ENCODE data around the gene CDK5RAP1.
"Not testable (repeated sequence)": the region's sequence is repeated elsewhere in the genome, so short reads cannot be mapped to it uniquely, and the experiment has no call there.

The CDK5RAP1 gene

GRCh38 chr20:33400812-33401183, 521 bp downstream of the CDK5RAP1 start:
- H3K36me3 ChIP-seq (ENCODE audit: control insufficient read depth in 4 of 4, insufficient read depth in 4 of 4, low read length in 3 of 4): peaks cover 0 to 10% (median 7%) of the 10 kb centered on the region in 4 experiments
- DNase-seq: peak; percentile 36 to 41 (median 38)
- CTCF ChIA-PET: interaction anchor here (1.0 to 1.9 kb wide), 4 partner anchors 11 to 267 kb away, joined by 3 to 10 read pairs (median 4); partner anchors contain the start of gene ACTL10
- 0% methylated on average over 8 of the region's 8 CpGs for WGBS (ENCODE audit: insufficient coverage)
- peak overlapping the region; percentile 55 to 86 for H3K27ac ChIP-seq (ENCODE audit: insufficient read depth in 1 of 2, low read depth in 1 of 2, low read length in 2 of 2, poor library complexity in 1 of 2, severe bottlenecking in 2 of 2)
- H3K27me3 ChIP-seq (replicated peaks in 2 of 5; ENCODE audit: control insufficient read depth in 4 of 5, insufficient read depth in 5 of 5, low read length in 4 of 5): no peaks in the 10 kb centered on the region
- H3K9me3 ChIP-seq (ENCODE audit: control extremely low read depth in 1 of 5, control insufficient read depth in 4 of 5, insufficient read depth in 2 of 5, low read depth in 1 of 5, low read length in 4 of 5): no peaks in the 10 kb centered on the region
- peaks cover 0 to 23% (median 17%) of the 10 kb centered on the region in 4 experiments for H3K4me1 ChIP-seq (ENCODE audit: control extremely low read depth in 1 of 4, control insufficient read depth in 4 of 4, insufficient read depth in 4 of 4, low read length in 3 of 4)
- peak overlapping the region; percentile 89 to 100 (median 97) for H3K4me3 ChIP-seq (ENCODE audit: control insufficient read depth in 1 of 7, extremely low read depth in 1 of 7, insufficient read depth in 4 of 7, low read depth in 2 of 7, low read length in 6 of 7)
- POLR2A ChIA-PET: no interaction called here

GRCh38 chr20:33399924-33400323, 1.4 kb downstream of the CDK5RAP1 start:
- peaks cover 0 to 23% (median 17%) of the 10 kb centered on the region in 4 experiments for H3K4me1 ChIP-seq (ENCODE audit: control extremely low read depth in 1 of 4, control insufficient read depth in 4 of 4, insufficient read depth in 4 of 4, low read length in 3 of 4)
- no peaks in the 10 kb centered on the region for H3K27me3 ChIP-seq (replicated peaks in 2 of 5; ENCODE audit: control insufficient read depth in 4 of 5, insufficient read depth in 5 of 5, low read length in 4 of 5)
- peak overlapping the region in 1 of 2 experiments; percentile 86 for H3K27ac ChIP-seq (ENCODE audit: insufficient read depth in 1 of 2, low read depth in 1 of 2, low read length in 2 of 2, poor library complexity in 1 of 2, severe bottlenecking in 2 of 2)
- WGBS (ENCODE audit: insufficient coverage): 76% methylated on average over 5 of the region's 6 CpGs
- H3K36me3 ChIP-seq (ENCODE audit: control insufficient read depth in 4 of 4, insufficient read depth in 4 of 4, low read length in 3 of 4): peaks cover under 1 to 12% (median 8%) of the 10 kb centered on the region in 4 experiments
- CTCF ChIA-PET: interaction anchor here (1.4 to 1.5 kb wide), 2 partner anchors 254 to 288 kb away, joined by 3 read pairs; no protein-coding TSS in a partner anchor
- DNase-seq: no peak
- peak overlapping the region in 4 of 7 experiments; percentile 91 to 100 (median 98) for H3K4me3 ChIP-seq (ENCODE audit: control insufficient read depth in 1 of 7, extremely low read depth in 1 of 7, insufficient read depth in 4 of 7, low read depth in 2 of 7, low read length in 6 of 7)
- no peaks in the 10 kb centered on the region for H3K9me3 ChIP-seq (ENCODE audit: control extremely low read depth in 1 of 5, control insufficient read depth in 4 of 5, insufficient read depth in 2 of 5, low read depth in 1 of 5, low read length in 4 of 5)
- POLR2A ChIA-PET: no interaction called here

- peaks cover 21 to 48% (median 37%) of the 10 kb centered on the region in 4 experiments for H3K36me3 ChIP-seq (ENCODE audit: control insufficient read depth in 4 of 4, insufficient read depth in 4 of 4, low read length in 3 of 4)
- CTCF ChIA-PET: interaction anchor here (1.3 kb wide), 1 partner anchor 17 kb away, joined by 3 read pairs; no protein-coding TSS in a partner anchor
- no peak overlapping the region for H3K4me3 ChIP-seq (ENCODE audit: control insufficient read depth in 1 of 7, extremely low read depth in 1 of 7, insufficient read depth in 4 of 7, low read depth in 2 of 7, low read length in 6 of 7)
- H3K9me3 ChIP-seq (ENCODE audit: control extremely low read depth in 1 of 5, control insufficient read depth in 4 of 5, insufficient read depth in 2 of 5, low read depth in 1 of 5, low read length in 4 of 5): no peaks in the 10 kb centered on the region
- POLR2A ChIA-PET: no interaction called here
- peak in 2 of 3 donors; percentile 13 to 21 for DNase-seq
- WGBS (ENCODE audit: insufficient coverage): 91% methylated on average over 4 of the region's 4 CpGs
- peaks cover 0 to 1% (median under 1%) of the 10 kb centered on the region in 4 experiments for H3K4me1 ChIP-seq (ENCODE audit: control extremely low read depth in 1 of 4, control insufficient read depth in 4 of 4, insufficient read depth in 4 of 4, low read length in 3 of 4)
- H3K27ac ChIP-seq (ENCODE audit: insufficient read depth in 1 of 2, low read depth in 1 of 2, low read length in 2 of 2, poor library complexity in 1 of 2, severe bottlenecking in 2 of 2): no peak overlapping the region
- H3K27me3 ChIP-seq (replicated peaks in 2 of 5; ENCODE audit: control insufficient read depth in 4 of 5, insufficient read depth in 5 of 5, low read length in 4 of 5): no peaks in the 10 kb centered on the region
These were observed 6.6 kb downstream of the CDK5RAP1 start for GRCh38 chr20:33394718-33395117.

- no CpG with 5 or more reads among the region's 4 CpGs for WGBS (ENCODE audit: insufficient coverage)
- ChIA-PET CTCF (interaction anchor here (1.3 kb wide), 1 partner anchor 18 kb away, joined by 3 read pairs; no protein-coding TSS in a partner anchor), POLR2A (no interaction called here)
- no peak overlapping the region for H3K27ac ChIP-seq (ENCODE audit: insufficient read depth in 1 of 2, low read depth in 1 of 2, low read length in 2 of 2, poor library complexity in 1 of 2, severe bottlenecking in 2 of 2)
- H3K36me3 ChIP-seq (ENCODE audit: control insufficient read depth in 4 of 4, insufficient read depth in 4 of 4, low read length in 3 of 4): peaks cover 21 to 49% (median 36%) of the 10 kb centered on the region in 4 experiments
- no peak for DNase-seq
- H3K27me3 ChIP-seq (replicated peaks in 2 of 5; ENCODE audit: control insufficient read depth in 4 of 5, insufficient read depth in 5 of 5, low read length in 4 of 5): no peaks in the 10 kb centered on the region
- no peak overlapping the region for H3K4me3 ChIP-seq (ENCODE audit: control insufficient read depth in 1 of 7, extremely low read depth in 1 of 7, insufficient read depth in 4 of 7, low read depth in 2 of 7, low read length in 6 of 7)
- no peaks in the 10 kb centered on the region for H3K9me3 ChIP-seq (ENCODE audit: control extremely low read depth in 1 of 5, control insufficient read depth in 4 of 5, insufficient read depth in 2 of 5, low read depth in 1 of 5, low read length in 4 of 5)
- no peaks in the 10 kb centered on the region for H3K4me1 ChIP-seq (ENCODE audit: control extremely low read depth in 1 of 4, control insufficient read depth in 4 of 4, insufficient read depth in 4 of 4, low read length in 3 of 4)
These were observed 7.7 kb downstream of the CDK5RAP1 start for GRCh38 chr20:33393609-33394008.

GRCh38 chr20:33391722-33392415, 9.4 kb downstream of the CDK5RAP1 start:
- 100% methylated on average over 6 of the region's 9 CpGs for WGBS (ENCODE audit: insufficient coverage)
- H3K36me3 ChIP-seq (ENCODE audit: control insufficient read depth in 4 of 4, insufficient read depth in 4 of 4, low read length in 3 of 4): peaks cover 26 to 57% (median 38%) of the 10 kb centered on the region in 4 experiments
- no peak overlapping the region for H3K4me3 ChIP-seq (ENCODE audit: control insufficient read depth in 1 of 7, extremely low read depth in 1 of 7, insufficient read depth in 4 of 7, low read depth in 2 of 7, low read length in 6 of 7)
- DNase-seq: no peak
- ChIA-PET CTCF (no interaction called here), POLR2A (interaction anchor here (0.6 kb wide), 1 partner anchor 26 kb away, joined by 8 read pairs; no protein-coding TSS in a partner anchor)
- H3K27ac ChIP-seq (ENCODE audit: insufficient read depth in 1 of 2, low read depth in 1 of 2, low read length in 2 of 2, poor library complexity in 1 of 2, severe bottlenecking in 2 of 2): no peak overlapping the region
- no peaks in the 10 kb centered on the region for H3K4me1 ChIP-seq (ENCODE audit: control extremely low read depth in 1 of 4, control insufficient read depth in 4 of 4, insufficient read depth in 4 of 4, low read length in 3 of 4)
- no peaks in the 10 kb centered on the region for H3K27me3 ChIP-seq (replicated peaks in 2 of 5; ENCODE audit: control insufficient read depth in 4 of 5, insufficient read depth in 5 of 5, low read length in 4 of 5)
- H3K9me3 ChIP-seq (ENCODE audit: control extremely low read depth in 1 of 5, control insufficient read depth in 4 of 5, insufficient read depth in 2 of 5, low read depth in 1 of 5, low read length in 4 of 5): no peaks in the 10 kb centered on the region

GRCh38 chr20:33389326-33389725, 12.0 kb downstream of the CDK5RAP1 start:
- H3K4me3 ChIP-seq (ENCODE audit: control insufficient read depth in 1 of 7, extremely low read depth in 1 of 7, insufficient read depth in 4 of 7, low read depth in 2 of 7, low read length in 6 of 7); CTCF ChIA-PET; POLR2A ChIA-PET; H3K4me1 ChIP-seq (ENCODE audit: control extremely low read depth in 1 of 4, control insufficient read depth in 4 of 4, insufficient read depth in 4 of 4, low read length in 3 of 4); H3K27ac ChIP-seq (ENCODE audit: insufficient read depth in 1 of 2, low read depth in 1 of 2, low read length in 2 of 2, poor library complexity in 1 of 2, severe bottlenecking in 2 of 2); H3K27me3 ChIP-seq (replicated peaks in 2 of 5; ENCODE audit: control insufficient read depth in 4 of 5, insufficient read depth in 5 of 5, low read length in 4 of 5); H3K9me3 ChIP-seq (ENCODE audit: control extremely low read depth in 1 of 5, control insufficient read depth in 4 of 5, insufficient read depth in 2 of 5, low read depth in 1 of 5, low read length in 4 of 5); DNase-seq: not testable (repeated sequence)
- 100% methylated on average over 15 of the region's 36 CpGs for WGBS (ENCODE audit: insufficient coverage)
- H3K36me3 ChIP-seq (ENCODE audit: control insufficient read depth in 4 of 4, insufficient read depth in 4 of 4, low read length in 3 of 4): peaks cover 18 to 63% (median 43%) of the 10 kb centered on the region in 4 experiments

GRCh38 chr20:33388268-33388667, 13.1 kb downstream of the CDK5RAP1 start:
- Histone ChIP-seq H3K27ac (ENCODE audit: insufficient read depth in 1 of 2, low read depth in 1 of 2, low read length in 2 of 2, poor library complexity in 1 of 2, severe bottlenecking in 2 of 2) (no peak overlapping the region), H3K9me3 (ENCODE audit: control extremely low read depth in 1 of 5, control insufficient read depth in 4 of 5, insufficient read depth in 2 of 5, low read depth in 1 of 5, low read length in 4 of 5) (no peaks in the 10 kb centered on the region), H3K27me3 (replicated peaks in 2 of 5; ENCODE audit: control insufficient read depth in 4 of 5, insufficient read depth in 5 of 5, low read length in 4 of 5) (no peaks in the 10 kb centered on the region), H3K4me1 (ENCODE audit: control extremely low read depth in 1 of 4, control insufficient read depth in 4 of 4, insufficient read depth in 4 of 4, low read length in 3 of 4) (no peaks in the 10 kb centered on the region), H3K4me3 (ENCODE audit: control insufficient read depth in 1 of 7, extremely low read depth in 1 of 7, insufficient read depth in 4 of 7, low read depth in 2 of 7, low read length in 6 of 7) (no peak overlapping the region), H3K36me3 (ENCODE audit: control insufficient read depth in 4 of 4, insufficient read depth in 4 of 4, low read length in 3 of 4) (peaks cover 18 to 59% (median 39%) of the 10 kb centered on the region in 4 experiments)
- no CpG with 5 or more reads among the region's 3 CpGs for WGBS (ENCODE audit: insufficient coverage)
- no peak for DNase-seq
- ChIA-PET CTCF (no interaction called here), POLR2A (interaction anchor here (0.6 kb wide), 1 partner anchor 81 kb away, joined by 5 read pairs; no protein-coding TSS in a partner anchor)
